B cell (primary cell): ENCODE results near the gene PSMD8. TPM values are rescaled to one million over a fixed set of nuclear protein-coding genes. Genes with fewer than 3 reads are reported as not detected.

ENCODE experiments used
- ATAC-seq: fragments of 200-7000 bp; cut with Tn5 transposase; one replicate; pipeline ENCODE4 v1.10.0; 2021; ENCODE audit warnings: low read depth, mild to moderate bottlenecking, moderate number of reproducible peaks, moderate library complexity
- CTCF ChIA-PET: fragments of 350-600 bp; sonication (Branson Sonifier 250); formaldehyde crosslinking; loops from one replicate; lab custom pipeline; 2021; ENCODE audit warnings: antibody characterized with exemption, inconsistent platforms; lab: Charles Lee
- POLR2A ChIA-PET: fragments of 350-600 bp; sonication (Branson Sonifier 250); formaldehyde crosslinking; loops from one replicate; lab custom pipeline; 2021; ENCODE audit warnings: antibody characterized with exemption; lab: Charles Lee
- DNase-seq: peaks from one replicate; pipeline ENCODE4 v3.0.0; 2013
- H2AFZ ChIP-seq: 2 replicates; pipeline ENCODE4 v1.6.1; 2012; ENCODE audit warnings: mild to moderate bottlenecking, low read depth, low read length; ENCODE audit not compliant: insufficient read depth, poor library complexity, severe bottlenecking
- H3K27ac ChIP-seq, 2 donors: 1 replicate in 1 of 2; 2 replicates in 1 of 2; pipeline ENCODE4 v1.5.1; 2012 to 2013; ENCODE audit warnings: low read length in 2 of 2, mild to moderate bottlenecking in 2 of 2, moderate library complexity in 1 of 2
- H3K27me3 ChIP-seq, 4 experiments: fragments of 200-600 bp in 1 of 4; sonication (generic) in 1 of 4; replicated peaks in 1 of 4; 1 replicate in 2 of 4; 2 replicates in 2 of 4; pipeline versions ENCODE4 v1.6.1 to v1.7.0; 2013 to 2016; ENCODE audit warnings: low read length in 3 of 4, mild to moderate bottlenecking in 2 of 4, mixed read lengths in 1 of 4, moderate library complexity in 1 of 4; ENCODE audit not compliant: insufficient read depth in 4 of 4, control insufficient read depth in 3 of 4; ENCODE audit errors: control extremely low read depth in 1 of 4
- H3K36me3 ChIP-seq, 2 experiments: replicated peaks in 1 of 2; 1 replicate in 1 of 2; 2 replicates in 1 of 2; pipeline versions ENCODE4 v1.6.1 to v1.7.1; 2013; ENCODE audit warnings: low read length in 1 of 2; ENCODE audit not compliant: insufficient read depth in 2 of 2, control insufficient read depth in 1 of 2; ENCODE audit errors: control extremely low read depth in 1 of 2, extremely low read depth in 1 of 2
- H3K4me1 ChIP-seq, 2 donors: fragments of 200-600 bp in 1 of 2; sonication (generic) in 1 of 2; 1 replicate in 1 of 2; 2 replicates in 1 of 2; pipeline versions ENCODE4 v1.5.1 to v1.6.1; 2013 to 2017; ENCODE audit warnings: low read length in 2 of 2; ENCODE audit not compliant: control insufficient read depth in 2 of 2, insufficient read depth in 2 of 2
- H3K4me2 ChIP-seq: replicated peaks from 2 replicates; pipeline ENCODE3; 2012; ENCODE audit warnings: mild to moderate bottlenecking, low read depth, low read length; ENCODE audit not compliant: poor library complexity, severe bottlenecking
- H3K4me3 ChIP-seq, 5 experiments: fragments of 200-600 bp in 1 of 5; sonication (generic) in 1 of 5; 1 replicate in 3 of 5; 2 replicates in 2 of 5; pipeline versions ENCODE4 v1.5.1 to v1.7.0; 2011 to 2016; ENCODE audit warnings: low read length in 4 of 5, mild to moderate bottlenecking in 4 of 5, low read depth in 2 of 5, control low read depth in 1 of 5, moderate library complexity in 1 of 5; ENCODE audit not compliant: insufficient read depth in 1 of 5; ENCODE audit errors: control extremely low read depth in 1 of 5, extremely low read depth in 1 of 5
- H3K79me2 ChIP-seq: fragments of 200-600 bp; sonication (generic); one replicate; pipeline ENCODE4 v1.6.0; 2016; ENCODE audit warnings: low read length; ENCODE audit not compliant: control insufficient read depth, insufficient read depth
- H3K9ac ChIP-seq: fragments of 200-600 bp; sonication (generic); 2 replicates; pipeline ENCODE4 v1.6.1; 2017; ENCODE audit warnings: mild to moderate bottlenecking, low read length, moderate library complexity
- H3K9me3 ChIP-seq, 3 donors: one replicate each; pipeline versions ENCODE4 v1.6.1 to v1.7.1; 2013; ENCODE audit warnings: low read length in 2 of 3; ENCODE audit not compliant: control insufficient read depth in 2 of 3, insufficient read depth in 1 of 3; ENCODE audit errors: control extremely low read depth in 1 of 3
- H4K20me1 ChIP-seq: 2 replicates; pipeline ENCODE4 v1.6.0; 2012; ENCODE audit warnings: mild to moderate bottlenecking, low read length; ENCODE audit not compliant: insufficient read depth, control insufficient read depth, poor library complexity, severe bottlenecking
- H3K27ac Mint-ChIP-seq: one replicate; pipeline ENCODE4 v1.8.0; 2021; ENCODE audit warnings: mixed read lengths
- H3K27me3 Mint-ChIP-seq: one replicate; pipeline ENCODE4 v1.8.0; 2021; ENCODE audit warnings: mixed read lengths
- H3K4me1 Mint-ChIP-seq: one replicate; pipeline ENCODE4 v1.8.0; 2021; ENCODE audit warnings: mixed read lengths
- H3K4me3 Mint-ChIP-seq: one replicate; pipeline ENCODE4 v1.8.0; 2021; ENCODE audit warnings: mixed read lengths
- H3K9me3 Mint-ChIP-seq: one replicate; pipeline ENCODE4 v1.8.0; 2022; ENCODE audit warnings: mixed read lengths; ENCODE audit not compliant: insufficient read depth
- CTCF ChIP-seq: fragments of 200-600 bp; IDR thresholded peaks from one replicate; pipeline ENCODE4 v1.8.0; 2022; ENCODE audit warnings: antibody characterized with exemption, mild to moderate bottlenecking
- EZH2 ChIP-seq: IDR thresholded peaks from 2 replicates; pipeline ENCODE4 v1.6.1; 2012; ENCODE audit warnings: borderline replicate concordance, low read depth, mild to moderate bottlenecking, moderate library complexity, low read length; ENCODE audit not compliant: insufficient read depth, poor library complexity, severe bottlenecking
- WGBS: methylation state at CpG from one replicate; pipeline ENCODE4 v1.1.5; 2013; ENCODE audit warnings: missing lambda C conversion rate; ENCODE audit not compliant: insufficient coverage; 5-methylcytosine and 5-hydroxymethylcytosine counted together
- intact Hi-C: fragments of 100-400 bp; cut with micrococcal nuclease; formaldehyde crosslinking; loops from one replicate; pipeline ENCODE4 v1.10.0; 2022
- polyA plus RNA-seq: library from polyadenylated mRNA; depleted of rRNA; stranded (reverse); fragments of >200 nt; gene quantifications from 2 replicates; pipeline ENCODE4 v1.2.3, GENCODE V29; 2012
- total RNA-seq, 2 donors: library from RNA; stranded (reverse); fragments of 120-200 nt in 1 of 2; gene quantifications; 1 replicate in 1 of 2; 2 replicates in 1 of 2; pipeline versions ENCODE4 v1.2.3 to v1.2.4, GENCODE V29; 2013 to 2022

Gene PSMD8
- total and polyA plus RNA-seq, 2 donors (not counting 1 experiment from before 2014, with no cell fraction given) = 88.1 to 122 TPM

- H3K9ac ChIP-seq = peak overlapping the region; percentile 68
- intact Hi-C loops = loop anchor here (1.0 to 5.0 kb wide), 6 partner anchors 16 to 925 kb away; partner anchors contain the start of gene ACTN4
- H3K9me3 Mint-ChIP-seq = no peaks in the 10 kb centered on the region
- peaks cover 5 to 14% of the 10 kb centered on the region in 2 donors for H3K4me1 ChIP-seq
- H3K9me3 ChIP-seq = peaks cover 0 to 3% (median 0%) of the 10 kb centered on the region in 3 donors
- peaks cover 18% of the 10 kb centered on the region for H3K4me1 Mint-ChIP-seq
- H3K36me3 ChIP-seq = peaks cover 2 to 19% of the 10 kb centered on the region in 2 experiments
- H3K27ac ChIP-seq = peak overlapping the region; percentile 61 to 77
- DNase-seq (no peak), ATAC-seq (no peak)
- peak overlapping the region; percentile 94 for H3K27ac Mint-ChIP-seq
- CTCF ChIA-PET = interaction anchor here (0.6 to 5.0 kb wide), 54 partner anchors 9 to 1970 kb away, joined by 3 to 90 read pairs (median 5); partner anchors contain the start of genes ACTN4, ECH1, EIF3K and GGN
- peaks cover 11% of the 10 kb centered on the region for H3K79me2 ChIP-seq
- peak overlapping the region; percentile 85 for H3K4me2 ChIP-seq
- H3K27me3 ChIP-seq = peaks cover 0 to 25% (median 8%) of the 10 kb centered on the region in 4 experiments
- H2AFZ ChIP-seq = peak overlapping the region; percentile 96
- peak overlapping the region; percentile 21 to 68 (median 45) for H3K4me3 ChIP-seq
- H3K27me3 Mint-ChIP-seq = peaks cover 18% of the 10 kb centered on the region
- 1% methylated on average over 11 of the region's 18 CpGs for WGBS
- no peaks in the 10 kb centered on the region for H4K20me1 ChIP-seq
- POLR2A ChIA-PET = interaction anchor here (0.6 to 2.3 kb wide), 9 partner anchors 9 to 528 kb away, joined by 3 to 10 read pairs (median 4); partner anchors contain the start of genes EIF3K, GGN, MAP4K1 and PSMD8
- H3K4me3 Mint-ChIP-seq = peak overlapping the region; percentile 94
- TF ChIP-seq EZH2 (no peak), CTCF (no peak)
Measured at GRCh38 chr19:38402623-38402966, 28.2 kb downstream of the PSMD8 start.
